HG03025 (cell line): ENCODE data around the gene C7orf57.
"Not testable (repeated sequence)": the region's sequence is repeated elsewhere in the genome, so short reads cannot be mapped to it uniquely, and the experiment has no call there.

ENCODE experiments used
- ATAC-seq: cut with Tn5 transposase; IDR thresholded peaks from one replicate; pipeline ENCODE4 v1.9.1; 2021; ENCODE audit warnings: mild to moderate bottlenecking, moderate library complexity; ENCODE audit not compliant: unreplicated experiment, low FRiP score

The C7orf57 gene

DNA sequence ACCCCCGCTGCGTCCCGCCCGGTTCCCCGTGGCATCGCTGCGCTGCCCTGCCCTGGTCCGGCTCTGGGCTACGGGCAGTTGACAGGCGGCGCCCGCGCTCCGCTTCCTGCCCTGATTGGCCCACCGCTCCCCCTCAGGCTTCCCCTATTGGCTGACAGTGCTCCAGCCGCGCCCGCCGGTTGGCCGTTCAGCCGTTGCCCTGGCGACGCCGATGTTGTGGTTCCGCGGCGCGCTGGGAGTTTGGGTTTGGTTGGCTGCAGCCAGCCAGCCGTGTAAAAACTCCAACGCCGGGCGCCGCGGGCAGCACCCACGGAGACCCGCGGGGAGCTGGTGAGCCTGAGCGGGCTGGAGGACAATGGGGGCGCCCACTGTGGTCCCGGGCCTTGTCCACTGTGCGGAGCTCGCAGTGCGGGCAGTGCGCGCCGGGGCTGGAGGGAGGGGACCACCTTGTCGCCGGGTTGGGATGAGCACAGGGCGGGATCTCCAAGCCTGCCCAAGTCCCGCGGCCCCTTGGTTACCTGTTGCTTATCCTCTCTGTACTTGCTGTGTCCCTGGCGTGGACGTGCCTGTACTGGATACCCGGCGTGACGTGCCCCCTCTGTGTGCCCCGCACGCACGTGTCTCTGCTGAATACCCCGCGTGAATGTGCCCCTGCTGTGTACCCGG lies at the start of gene C7orf57:
C7orf57 (plus strand) TSS at position 243 of the 666 bp plus-strand sequence. CDS start 766 bp downstream, outside the sequence.
- peak; percentile 98 for ATAC-seq

DNA sequence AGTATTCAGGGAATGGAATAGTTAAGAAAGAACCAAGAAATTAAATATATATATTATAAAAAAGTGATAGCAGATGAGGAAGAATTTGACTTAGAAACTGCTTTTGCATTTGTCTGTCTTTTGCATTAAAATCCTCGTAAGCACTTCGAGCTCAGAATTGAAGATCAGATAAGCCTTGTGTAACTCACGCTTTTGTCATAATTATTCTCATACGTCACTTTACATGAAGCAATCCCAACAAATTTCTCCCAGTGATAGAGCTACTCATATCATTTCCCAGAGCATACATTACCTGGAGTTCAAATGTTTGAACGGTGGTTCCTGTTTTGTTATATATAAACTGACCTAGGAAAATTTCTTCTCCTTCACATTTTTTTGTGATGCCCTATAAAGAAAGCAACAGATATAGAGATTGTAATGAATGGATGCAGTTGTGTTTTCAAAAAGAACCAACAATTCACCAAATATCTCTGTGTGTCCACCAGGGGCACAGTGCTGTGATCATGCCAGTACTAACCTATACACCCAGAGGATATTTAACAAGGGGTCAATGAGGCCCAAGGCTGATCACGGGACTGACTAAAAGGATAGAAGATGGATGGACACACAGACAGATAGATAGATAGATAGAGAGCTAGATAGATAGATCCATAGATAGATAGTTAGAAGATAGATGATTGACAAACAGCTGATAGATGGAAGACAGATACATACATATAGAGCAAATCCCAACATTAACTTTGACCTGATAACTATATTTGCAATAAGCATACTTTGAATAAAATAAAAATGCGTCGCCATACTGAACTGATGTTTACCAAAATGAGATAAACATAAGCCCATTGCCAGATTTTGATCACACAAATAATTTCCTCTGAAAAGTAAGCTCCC lies 46.6 kb upstream of the C7orf57 start:
- ATAC-seq: no peak

DNA sequence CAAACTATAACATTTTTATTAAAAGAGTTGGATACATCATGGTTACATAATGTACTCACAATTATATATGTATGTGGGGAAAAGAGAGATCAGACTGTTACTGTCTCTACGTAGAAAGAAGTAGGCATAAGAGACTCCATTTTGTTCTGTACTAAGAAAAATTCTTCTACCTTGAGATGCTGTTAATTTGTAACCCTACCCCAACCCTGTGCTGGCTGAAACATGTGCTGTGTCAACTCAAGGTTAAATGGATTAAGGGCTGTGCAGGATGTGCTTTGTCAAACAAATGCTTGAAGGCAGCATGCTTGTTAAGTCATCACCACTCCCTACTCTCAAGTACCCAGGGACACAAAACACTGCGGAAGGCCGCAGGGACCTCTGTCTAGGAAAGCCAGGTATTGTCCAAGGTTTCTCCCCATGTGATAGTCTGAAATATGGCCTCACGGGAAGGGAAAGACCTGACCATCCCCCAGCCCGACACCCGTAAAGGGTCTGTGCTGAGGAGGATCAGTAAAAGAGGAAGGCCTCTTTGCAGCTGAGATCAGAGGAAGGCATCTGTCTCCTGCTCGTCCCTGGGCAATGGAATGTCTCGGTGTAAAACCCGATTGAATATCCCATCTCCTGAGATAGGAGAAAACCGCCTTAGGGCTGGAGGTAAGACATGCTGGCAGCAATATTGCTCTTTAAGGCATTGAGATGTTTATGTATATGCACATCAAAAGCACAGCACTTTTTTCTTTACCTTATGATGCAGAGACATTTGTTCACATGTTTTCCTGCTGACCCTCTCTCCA lies 45.5 kb upstream of the C7orf57 start:
- not testable (repeated sequence) for ATAC-seq

DNA sequence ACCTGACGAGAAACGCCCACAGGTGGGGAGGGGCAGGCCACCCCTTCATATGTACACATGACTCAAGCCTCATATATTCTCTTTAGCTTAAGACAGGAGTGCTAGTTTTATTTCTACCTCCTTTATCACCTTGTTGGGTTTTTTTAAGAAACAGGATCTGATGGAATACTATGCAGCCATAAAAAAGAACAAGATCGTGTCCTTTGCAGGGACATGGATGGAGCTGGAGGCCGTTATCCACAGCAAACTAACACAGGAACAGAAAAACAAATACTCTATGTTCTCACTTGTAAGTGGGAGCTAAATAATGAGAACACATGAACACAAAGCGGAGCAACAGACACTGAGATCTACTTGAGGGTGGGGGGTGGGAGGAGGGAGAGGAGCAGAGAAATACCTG lies 44.8 kb upstream of the C7orf57 start:
- no peak for ATAC-seq

DNA sequence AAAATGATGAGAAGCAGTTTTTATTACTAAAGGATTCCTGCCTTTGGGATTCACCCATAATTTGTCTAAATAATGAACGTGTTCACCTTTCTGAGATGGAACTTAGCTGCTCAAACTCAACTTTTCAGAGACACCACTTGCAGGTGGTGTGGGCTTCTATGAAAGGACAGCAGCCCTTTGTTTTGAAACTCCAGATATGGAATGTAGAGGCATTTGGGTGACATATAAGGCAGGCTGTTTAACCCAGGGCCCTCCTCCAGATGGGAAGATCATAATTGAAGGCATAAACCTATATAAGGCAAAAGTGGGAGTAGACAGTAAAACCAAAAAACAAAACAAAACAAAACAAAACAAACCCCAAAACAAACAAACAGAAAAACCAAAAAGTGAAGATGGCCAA lies 44.1 kb upstream of the C7orf57 start:
- ATAC-seq: no peak

DNA sequence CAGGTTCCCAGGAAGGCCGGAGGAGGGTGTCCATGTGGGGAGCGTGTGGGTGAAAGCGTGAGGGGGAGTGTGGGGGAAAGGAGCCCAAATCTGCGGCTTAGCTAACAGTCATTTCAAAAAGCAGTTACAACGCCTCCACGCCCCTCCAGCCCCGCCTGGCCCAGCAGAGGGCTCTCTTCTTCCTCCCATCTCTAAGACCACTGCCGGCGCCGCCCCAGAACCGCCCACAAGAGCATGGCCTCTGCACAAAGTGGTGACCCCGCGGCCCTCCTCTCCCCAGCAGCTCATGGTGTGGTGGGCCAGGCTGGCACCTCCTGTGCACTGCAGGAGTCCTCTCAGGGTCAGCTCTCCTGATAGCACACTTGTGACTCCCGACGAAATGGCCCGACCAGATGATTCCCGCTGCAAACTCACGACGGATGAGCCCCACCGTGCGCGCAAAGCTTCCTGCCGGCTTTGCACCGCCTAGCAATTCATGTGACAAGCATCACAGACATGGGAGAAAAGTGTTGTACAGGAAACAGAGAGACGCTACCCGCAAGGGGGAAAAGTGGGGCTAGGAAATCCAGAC lies 43.5 kb upstream of the C7orf57 start:
- ATAC-seq: peak; percentile 99

DNA sequence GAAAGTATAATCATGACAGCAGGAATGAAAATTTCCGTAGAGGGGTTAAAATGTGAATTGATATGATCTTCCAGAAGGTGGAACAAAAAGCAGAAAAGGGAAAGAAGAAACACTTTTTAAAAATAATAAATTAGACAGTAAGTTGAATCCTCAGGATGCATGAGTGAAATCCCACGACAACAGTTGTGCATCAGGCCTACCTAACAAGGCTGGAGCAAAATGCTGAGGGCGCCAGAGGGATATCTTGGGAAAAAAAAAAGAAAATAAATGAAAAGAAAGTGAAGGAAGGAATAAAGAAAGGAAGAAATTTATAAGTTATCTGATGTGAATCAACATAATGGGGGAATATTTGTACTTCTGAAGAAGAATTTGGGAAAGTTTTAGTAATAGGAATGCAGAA lies 42.9 kb upstream of the C7orf57 start:
- ATAC-seq: no peak

DNA sequence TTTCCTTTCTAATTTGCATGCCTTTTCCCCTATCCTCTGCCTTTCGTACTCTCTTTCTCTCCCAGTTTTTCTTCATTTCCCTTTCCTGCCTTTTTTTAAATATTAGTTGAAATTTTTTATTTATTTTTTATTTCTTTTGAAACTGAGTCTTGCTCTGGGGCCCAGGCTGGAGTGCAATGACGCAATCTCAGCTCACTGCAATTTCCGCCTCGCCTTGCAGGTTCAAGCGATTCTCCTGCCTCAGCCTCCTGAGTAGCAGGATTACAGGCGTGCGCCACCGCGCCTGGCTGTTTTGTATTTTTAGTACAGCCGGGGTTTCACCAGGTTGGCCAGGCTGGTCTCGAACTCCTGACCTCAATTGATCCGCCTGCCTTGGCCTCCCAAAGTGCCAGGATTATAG lies 35.9 kb upstream of the C7orf57 start:
- ATAC-seq: no peak

DNA sequence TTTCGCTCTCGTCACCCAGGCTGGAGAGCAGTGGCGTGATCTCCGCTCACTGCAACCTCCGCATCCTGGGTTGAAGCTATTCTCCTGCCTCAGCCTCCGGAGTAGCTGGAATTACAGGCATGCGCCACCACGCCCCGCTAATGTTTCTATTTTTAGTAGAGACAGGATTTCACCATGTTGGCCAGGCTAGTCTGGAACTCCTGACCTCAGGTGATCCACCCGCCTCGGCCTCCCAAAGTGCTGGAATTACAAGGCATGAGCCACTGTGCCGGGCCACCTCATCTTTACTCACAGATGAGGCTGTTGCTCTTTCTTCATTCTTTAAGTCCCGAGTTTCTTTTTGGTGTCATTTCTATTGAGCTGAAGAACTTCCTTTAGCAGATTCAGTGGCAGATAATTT lies 35.2 kb upstream of the C7orf57 start:
- not testable (repeated sequence) for ATAC-seq

DNA sequence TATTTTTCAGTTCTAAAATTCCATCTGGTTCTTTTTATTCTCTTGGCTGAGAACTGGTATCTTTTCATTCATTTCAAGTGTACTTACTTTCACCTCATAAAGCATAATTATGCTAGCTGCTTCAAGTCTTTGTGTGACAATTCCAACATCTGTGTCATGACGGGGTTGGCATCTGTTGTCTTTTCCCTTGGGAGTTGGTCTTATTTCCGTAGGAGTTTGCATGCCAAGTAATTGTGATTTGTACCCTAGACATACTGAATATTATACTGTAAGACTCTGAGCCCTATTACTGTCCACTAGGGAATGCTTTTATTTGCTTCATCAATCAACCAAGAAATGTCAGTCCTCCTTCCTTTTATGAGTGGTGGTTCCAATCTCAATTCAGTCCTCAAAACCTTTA lies 31.3 kb upstream of the C7orf57 start:
- peak; percentile 14 for ATAC-seq

DNA sequence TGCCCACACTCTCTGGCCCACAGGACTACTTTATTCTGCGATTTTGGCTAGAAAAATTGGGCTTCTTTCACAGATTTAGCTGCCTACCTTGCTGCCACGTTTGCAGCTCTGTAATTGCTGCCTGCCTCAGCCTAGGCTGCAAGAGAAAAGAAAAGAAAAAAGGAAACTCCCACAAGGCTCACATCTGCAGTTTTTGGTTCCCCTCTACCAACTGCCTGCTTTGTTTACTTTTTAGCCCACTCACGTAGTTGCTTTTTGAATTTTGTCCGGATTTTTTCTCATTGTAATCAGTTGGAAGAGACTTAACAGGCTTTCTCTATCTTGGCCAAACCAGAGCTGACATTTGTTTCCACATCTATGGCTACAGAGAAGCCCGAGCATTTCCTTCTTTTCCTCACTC lies 30.7 kb upstream of the C7orf57 start:
- peak; percentile 86 for ATAC-seq

DNA sequence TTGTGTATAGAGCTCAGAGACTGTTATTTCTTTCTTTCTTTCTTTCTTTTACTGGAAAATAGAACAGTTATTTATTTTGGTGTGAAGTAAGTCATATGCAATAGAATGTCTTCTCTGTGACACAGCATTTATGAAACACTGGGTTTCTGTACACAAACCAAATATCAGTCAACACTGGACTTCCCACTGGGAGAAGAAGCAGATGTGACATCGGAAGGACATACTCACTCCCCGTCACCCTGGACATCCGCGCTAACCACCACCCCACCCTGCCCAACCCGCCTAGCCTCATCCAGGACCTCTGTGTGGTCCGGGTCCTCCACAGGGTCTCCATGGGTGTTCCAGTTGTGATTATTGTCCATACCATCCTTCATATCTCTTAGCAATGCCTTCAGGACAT lies 28.5 kb upstream of the C7orf57 start:
- ATAC-seq: no peak

DNA sequence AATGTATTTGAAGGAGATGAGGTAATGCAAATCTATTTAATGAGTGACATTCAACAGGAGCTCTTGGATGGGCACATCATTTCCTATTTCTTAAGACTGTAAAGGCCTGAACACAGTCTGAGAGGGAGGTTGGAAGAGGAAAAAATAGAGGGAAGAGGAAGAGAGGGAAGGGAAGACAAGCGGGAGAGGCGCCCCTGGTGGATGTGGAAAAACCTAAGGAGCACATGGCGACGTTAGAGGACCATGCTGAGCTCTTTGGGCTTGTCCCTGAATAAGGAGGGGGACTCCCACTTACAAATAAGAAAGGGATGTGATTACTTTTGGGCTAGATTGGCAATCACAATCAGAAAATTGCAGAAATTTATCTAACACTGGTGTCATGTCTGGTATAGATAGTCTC lies 26.1 kb upstream of the C7orf57 start:
- ATAC-seq: no peak

DNA sequence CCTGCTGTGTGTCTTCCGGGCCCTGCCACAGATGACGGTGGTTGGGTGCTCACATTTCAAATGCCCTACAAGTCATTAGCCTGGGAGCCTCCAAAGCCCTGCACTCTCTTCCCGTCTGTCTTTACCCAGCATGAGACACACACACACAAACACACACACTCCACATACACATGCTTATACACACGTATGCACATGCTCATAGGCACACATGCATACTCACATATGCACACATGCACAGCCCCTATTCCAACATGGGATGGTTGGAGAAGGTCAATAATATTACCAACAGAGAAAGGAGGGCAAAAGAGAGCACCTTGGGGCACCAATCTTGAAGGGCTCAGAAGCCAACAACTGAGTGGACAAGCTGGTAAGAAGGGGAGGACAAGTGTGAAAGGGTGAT lies 25.4 kb upstream of the C7orf57 start:
- no peak for ATAC-seq

DNA sequence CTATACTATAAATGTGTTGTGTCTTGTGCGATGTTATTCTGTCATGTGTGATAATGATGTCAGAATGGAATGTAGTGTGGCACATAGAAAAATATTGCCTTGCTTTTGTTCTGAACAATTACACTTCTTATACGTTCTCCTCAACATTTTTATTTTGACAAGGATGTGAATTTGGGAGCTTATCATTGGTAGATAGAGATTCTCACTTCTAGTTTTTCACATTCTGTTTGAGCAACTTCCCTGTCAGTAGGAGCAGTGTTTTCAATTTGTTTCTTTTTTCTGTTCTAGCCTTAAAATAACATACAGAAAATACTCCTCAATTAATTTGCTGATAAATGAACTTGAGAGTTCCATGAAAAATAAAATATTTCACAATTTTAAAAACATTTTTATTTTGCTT lies 24.0 kb upstream of the C7orf57 start:
- no peak for ATAC-seq

DNA sequence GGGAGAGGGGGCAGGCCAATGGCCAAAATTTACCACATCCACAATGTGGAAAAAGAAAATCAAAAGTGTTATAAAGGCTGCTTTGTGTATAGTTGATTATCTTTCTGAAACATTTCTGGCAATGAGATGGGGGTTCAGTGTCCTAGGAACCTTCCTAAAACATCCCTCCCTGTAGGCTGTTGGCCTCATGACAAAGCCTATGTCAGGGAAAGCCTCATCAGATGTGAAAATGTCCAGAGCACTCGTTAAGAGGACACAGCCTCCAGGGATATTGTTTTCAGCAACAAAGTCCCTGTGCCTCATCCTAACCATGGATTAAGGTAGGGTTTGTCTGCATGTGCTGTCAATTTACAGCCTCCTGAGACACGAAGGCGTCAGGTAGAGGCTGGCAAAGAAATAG lies 23.4 kb upstream of the C7orf57 start:
- ATAC-seq: no peak

DNA sequence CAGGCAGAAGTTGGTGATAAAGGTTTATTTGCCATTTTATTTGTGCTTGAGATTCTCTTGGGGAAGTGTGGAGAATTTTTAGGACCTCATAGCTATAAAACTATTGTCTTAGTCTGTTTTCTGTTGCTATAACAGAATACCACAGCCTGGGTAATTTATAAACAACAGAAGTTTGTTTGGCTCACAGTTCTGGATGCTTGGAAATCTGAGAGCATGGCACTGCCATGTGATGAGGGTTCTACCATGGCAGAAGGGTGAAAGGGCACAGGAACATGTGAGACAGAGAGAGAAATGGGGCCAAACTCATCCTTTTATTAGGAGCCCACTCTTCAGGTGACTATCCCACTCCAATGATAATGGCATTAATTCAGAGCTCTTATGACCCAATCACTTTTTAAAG lies 18.7 kb upstream of the C7orf57 start:
- no peak for ATAC-seq

DNA sequence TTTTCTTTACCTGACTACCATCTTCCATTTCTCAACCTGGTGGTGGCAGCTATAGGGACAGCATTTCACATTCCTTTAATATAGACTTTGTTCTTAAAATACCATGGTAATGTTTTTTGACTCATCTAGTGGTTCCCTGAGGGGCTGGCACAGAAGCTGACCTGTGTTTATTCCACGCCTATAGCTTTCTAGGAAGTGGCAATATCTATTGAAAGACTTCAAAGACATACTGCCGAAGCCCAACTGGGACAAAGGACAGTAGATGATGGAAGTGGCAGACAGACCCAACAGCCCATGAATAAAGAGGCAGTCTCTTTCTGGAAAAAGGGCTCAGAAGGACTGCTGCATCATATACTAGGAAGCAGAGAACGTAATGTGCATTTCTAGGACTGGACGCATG lies 17.7 kb upstream of the C7orf57 start:
- no peak for ATAC-seq

DNA sequence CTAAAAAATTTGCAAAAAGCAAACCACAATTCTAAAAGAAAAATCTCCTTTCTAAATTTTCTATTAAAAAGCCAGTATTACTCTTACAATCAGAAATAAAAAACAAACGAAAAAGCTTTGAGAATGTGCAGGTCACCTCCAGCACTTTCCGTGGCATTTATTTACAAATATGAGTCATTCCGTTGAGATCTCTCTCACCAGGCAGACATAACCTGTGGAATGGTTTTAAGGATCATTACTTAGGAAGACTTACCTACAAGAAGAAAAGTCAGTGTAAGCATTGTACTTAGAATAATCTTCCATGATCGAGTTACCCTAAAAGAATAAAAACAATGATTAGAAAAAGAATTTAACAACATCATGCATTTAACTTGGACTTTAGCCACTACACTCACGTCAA lies 9.7 kb upstream of the C7orf57 start:
- no peak for ATAC-seq

DNA sequence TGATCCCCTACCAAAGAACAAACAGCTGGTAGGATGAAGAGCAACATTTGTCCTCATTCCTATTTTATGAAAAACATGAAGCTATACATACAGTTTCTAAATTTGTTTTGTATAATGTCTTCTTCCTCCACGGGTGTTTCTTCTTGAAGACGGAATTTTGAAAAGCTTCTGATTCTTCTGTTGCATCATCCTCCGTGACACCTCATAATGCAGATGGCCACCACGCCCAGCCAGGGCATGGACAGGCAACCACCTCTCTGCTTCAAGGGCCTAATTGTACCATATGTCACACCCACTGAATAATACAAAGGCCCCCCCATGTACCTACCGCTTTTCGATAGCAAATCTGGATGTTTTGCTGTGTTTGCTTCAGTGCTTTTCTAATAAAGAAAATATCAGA lies 6.4 kb upstream of the C7orf57 start, which contains the start of gene SUN3:
SUN3 (minus strand) TSS at position 170 of the 400 bp plus-strand sequence; CDS start at position 1, 169 bp downstream.
- ATAC-seq: no peak

DNA sequence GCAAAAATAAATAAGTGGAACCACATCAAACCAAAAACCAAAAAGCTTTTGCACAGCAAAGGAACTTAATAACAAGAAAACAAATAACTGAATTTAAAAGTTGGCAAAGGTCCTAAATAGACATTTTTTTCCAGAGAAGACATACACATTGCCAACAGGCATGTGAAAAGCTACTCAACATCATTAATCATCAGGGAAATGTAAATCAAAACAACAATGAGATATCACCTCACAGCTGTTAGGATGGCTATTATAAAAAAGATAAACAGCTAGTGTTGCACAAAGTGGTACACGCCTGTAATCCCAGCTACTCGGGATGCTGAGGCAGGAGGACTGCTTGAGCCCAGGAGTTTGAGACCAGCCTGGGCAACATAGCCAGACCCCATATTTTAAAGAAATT lies 4.2 kb upstream of the C7orf57 start:
- no peak for ATAC-seq
